Endothelial cell of umbilical vein (primary cell): ENCODE data around the gene PGAP1. TPM values are rescaled to one million over a fixed set of nuclear protein-coding genes. Genes with fewer than 3 reads are reported as not detected.

Source experiments
- BruUV-seq: library from RNA; stranded (reverse); fragments of 400-500 nt; replicated peaks from 2 replicates; lab custom pipeline; 2021; lab: Mats Ljungman, UMichigan
- CTCF ChIA-PET: fragments of 300-600, 350-600 bp; sonication (Branson Sonifier 250); formaldehyde crosslinking; loops from one replicate; lab custom pipeline; 2021; ENCODE audit warnings: antibody characterized with exemption, inconsistent platforms; lab: Charles Lee
- POLR2A ChIA-PET: fragments of 300-600, 350-600 bp; sonication (Branson Sonifier 250); formaldehyde crosslinking; loops from one replicate; lab custom pipeline; 2021; ENCODE audit warnings: antibody characterized with exemption, inconsistent platforms; lab: Charles Lee
- DNase-seq: peaks from one replicate; pipeline ENCODE4 v3.0.0-alpha.2; 2011; ENCODE audit warnings: low read depth, low spot score
- FAIRE-seq: peaks from 2 replicates; lab custom pipeline; 2011; peaks lifted over from hg19 to GRCh38; lab: Jason Lieb, UNC
- H2AFZ ChIP-seq: 2 replicates; pipeline ENCODE4 v1.6.0; 2012; ENCODE audit warnings: low read depth, low read length, control low read depth, inconsistent platforms
- H3K27ac ChIP-seq: 2 replicates; pipeline ENCODE4 v1.5.1; 2011; ENCODE audit warnings: low read depth, mild to moderate bottlenecking, control low read depth, low read length, moderate library complexity; ENCODE audit not compliant: insufficient read depth
- H3K27me3 ChIP-seq, 2 experiments: 2 replicates each; pipeline versions ENCODE4 v1.6.0 to v1.6.1; 2011; ENCODE audit warnings: low read length in 2 of 2, mixed read lengths in 1 of 2; ENCODE audit not compliant: control insufficient read depth in 2 of 2, insufficient read depth in 2 of 2
- H3K36me3 ChIP-seq, 2 experiments: 2 replicates in 1 of 2; 3 replicates in 1 of 2; pipeline ENCODE4 v1.5.1; 2011; ENCODE audit warnings: low read length in 2 of 2, mild to moderate bottlenecking in 1 of 2, moderate library complexity in 1 of 2; ENCODE audit not compliant: control insufficient read depth in 2 of 2, insufficient read depth in 2 of 2; ENCODE audit errors: extremely low read depth in 1 of 2
- H3K4me1 ChIP-seq: 3 replicates; pipeline ENCODE4 v1.5.1; 2011; ENCODE audit warnings: mild to moderate bottlenecking, low read length; ENCODE audit not compliant: control insufficient read depth, insufficient read depth; ENCODE audit errors: extremely low read depth
- H3K4me2 ChIP-seq: 2 replicates; pipeline ENCODE4 v1.6.1; 2011; ENCODE audit warnings: low read length, control low read depth, mixed read lengths; ENCODE audit not compliant: insufficient read depth
- H3K4me3 ChIP-seq, 3 experiments: fragments of 200-600 bp in 1 of 3; sonication (generic), shearing (Covaris generic) in 1 of 3; replicated peaks in 1 of 3; 2 replicates each; pipeline ENCODE4 v1.5.1; 2011 to 2016; ENCODE audit warnings: control low read depth in 3 of 3, low read length in 3 of 3, mild to moderate bottlenecking in 2 of 3, inconsistent platforms in 1 of 3, low read depth in 1 of 3, moderate library complexity in 1 of 3; ENCODE audit not compliant: insufficient read depth in 1 of 3
- H3K79me2 ChIP-seq: 2 replicates; pipeline ENCODE4 v1.6.0; 2012; ENCODE audit warnings: low read length, inconsistent platforms; ENCODE audit not compliant: control insufficient read depth, insufficient read depth
- H3K9ac ChIP-seq: replicated peaks from 2 replicates; pipeline ENCODE3; 2011; ENCODE audit warnings: low read length, control low read depth; ENCODE audit not compliant: insufficient read depth; ENCODE audit errors: extremely low read depth
- H3K9me1 ChIP-seq: replicated peaks from 3 replicates; pipeline ENCODE4 v1.6.0; 2011; ENCODE audit warnings: mild to moderate bottlenecking, low read length; ENCODE audit not compliant: control insufficient read depth, insufficient read depth; ENCODE audit errors: extremely low read depth
- H3K9me3 ChIP-seq: replicated peaks from 2 replicates; pipeline ENCODE4 v1.5.1; 2012; ENCODE audit warnings: low read length, inconsistent platforms; ENCODE audit not compliant: control insufficient read depth, insufficient read depth
- H4K20me1 ChIP-seq: replicated peaks from 2 replicates; pipeline ENCODE3; 2011; ENCODE audit warnings: mild to moderate bottlenecking, low read length; ENCODE audit not compliant: control insufficient read depth, insufficient read depth; ENCODE audit errors: extremely low read depth
- CTCF ChIP-seq, 2 donors: IDR thresholded peaks; 1 replicate in 1 of 2; 2 replicates in 1 of 2; pipeline ENCODE4 v1.5.1; 2011; ENCODE audit warnings: low read length in 2 of 2, mild to moderate bottlenecking in 2 of 2, moderate library complexity in 2 of 2, control low read depth in 1 of 2, inconsistent platforms in 1 of 2, low read depth in 1 of 2; ENCODE audit not compliant: insufficient read depth in 1 of 2; ENCODE audit errors: extremely low read depth in 1 of 2
- EZH2 ChIP-seq: IDR thresholded peaks from 2 replicates; pipeline ENCODE4 v1.6.1; 2012; ENCODE audit warnings: borderline replicate concordance, low read depth, mild to moderate bottlenecking, moderate library complexity, low read length, inconsistent platforms; ENCODE audit not compliant: severe bottlenecking
- FOS ChIP-seq: IDR thresholded peaks from 2 replicates; pipeline ENCODE4 v1.6.1; 2011; ENCODE audit warnings: mild to moderate bottlenecking, low read length, moderate library complexity, borderline replicate concordance; ENCODE audit not compliant: insufficient read depth
- JUN ChIP-seq: IDR thresholded peaks from 2 replicates; pipeline ENCODE4 v1.6.1; 2011; ENCODE audit warnings: borderline replicate concordance, low read depth; ENCODE audit not compliant: insufficient read length, insufficient read depth
- MAX ChIP-seq: IDR thresholded peaks from 2 replicates; pipeline ENCODE4 v1.6.1; 2011; ENCODE audit not compliant: insufficient read depth, insufficient read length
- MYC ChIP-seq: IDR thresholded peaks from one replicate; pipeline ENCODE4 v1.6.1; 2011; ENCODE audit warnings: mild to moderate bottlenecking, low read depth, low read length
- POLR2A ChIP-seq: IDR thresholded peaks from 2 replicates; pipeline ENCODE4 v1.6.1; 2012; ENCODE audit warnings: low read depth, mild to moderate bottlenecking, control low read depth, low read length
- POLR2AphosphoS5 ChIP-seq: IDR thresholded peaks from 2 replicates; pipeline ENCODE4 v1.6.1; 2012; ENCODE audit warnings: low read depth, mild to moderate bottlenecking, control low read depth, low read length, moderate library complexity; ENCODE audit not compliant: insufficient read depth
- dilution Hi-C: fragments of 300-500 bp; cut with MboI; formaldehyde crosslinking; loops from one replicate; pipeline ENCODE4 v1.15.0; 2019; ENCODE audit warnings: low sequenced_read_pairs; ENCODE audit not compliant: extremely low pct_ligation_motif_present
- intact Hi-C: fragments of 100-400 bp; cut with micrococcal nuclease; formaldehyde crosslinking; loops from one replicate; pipeline ENCODE4 v1.10.0; 2022
- polyA plus RNA-seq, 4 experiments: library from polyadenylated mRNA; depleted of rRNA in 3 of 4; stranded (reverse) in 3 of 4; unstranded in 1 of 4; fragments of >200 nt; gene quantifications; 2 replicates each; pipeline versions ENCODE4 v1.2.1 to v1.2.3, GENCODE V29; 2011 to 2012; ENCODE audit warnings: missing spikeins in 1 of 4
- total RNA-seq: library from RNA; stranded (reverse); gene quantifications from 2 replicates; pipeline ENCODE4 v1.2.3, GENCODE V29; 2021

The PGAP1 gene
- total and polyA plus RNA-seq, 2 donors (not counting 3 experiments of a cell fraction or from before 2014, with no cell fraction given), result 3.9 to 9.8 TPM

GRCh38 chr2:196849895-196850294 is 76.6 kb downstream of the PGAP1 start:
- POLR2A ChIA-PET, result no interaction called here
- TF ChIP-seq POLR2A, result no peak
- TF ChIP-seq CTCF (IDR thresholded peaks at IDR 0.05; ENCODE audit: extremely low read depth in 1 of 2, insufficient read depth in 1 of 2, low read depth in 1 of 2, low read length in 2 of 2), result peak; percentile 27 to 32
- peak; percentile 43 for DNase-seq

GRCh38 chr2:196846295-196846694 is 80.2 kb downstream of the PGAP1 start:
- H3K27ac ChIP-seq, result no peak overlapping the region
- H2AFZ ChIP-seq, result no peak overlapping the region
- no peak overlapping the region for H3K4me2 ChIP-seq
- H3K9me1 ChIP-seq, result no peaks in the 10 kb centered on the region
- no peak for DNase-seq
- no peaks in the 10 kb centered on the region for H3K27me3 ChIP-seq
- TF ChIP-seq FOS (no peak), EZH2 (no peak), POLR2AphosphoS5 (no peak), MAX (no peak), POLR2A (no peak), MYC (no peak), JUN (no peak), CTCF (IDR thresholded peaks at IDR 0.05; ENCODE audit: extremely low read depth in 1 of 2, insufficient read depth in 1 of 2, low read depth in 1 of 2, low read length in 2 of 2) (no peak)
- H4K20me1 ChIP-seq, result no peaks in the 10 kb centered on the region
- no peak overlapping the region for H3K4me3 ChIP-seq
- no peak for FAIRE-seq
- H3K36me3 ChIP-seq, result peaks cover 0 to 4% of the 10 kb centered on the region in 2 experiments
- no peak overlapping the region for H3K9ac ChIP-seq
- peaks cover 5% of the 10 kb centered on the region for H3K4me1 ChIP-seq
- ChIA-PET POLR2A (no interaction called here), CTCF (no interaction called here)
- intact Hi-C loops (no loop called here), dilution Hi-C loops (no loop called here)
- BruUV-seq, result no TSS peak
- no peaks in the 10 kb centered on the region for H3K9me3 ChIP-seq
- no peaks in the 10 kb centered on the region for H3K79me2 ChIP-seq

More at GRCh38 chr2:196849895-196850294, 76.6 kb downstream of the PGAP1 start:
- no peak overlapping the region for H3K4me2 ChIP-seq
- H3K27me3 ChIP-seq, result no peaks in the 10 kb centered on the region
- H3K27ac ChIP-seq, result no peak overlapping the region
- H4K20me1 ChIP-seq, result no peaks in the 10 kb centered on the region
- no peaks in the 10 kb centered on the region for H3K79me2 ChIP-seq
- no peak overlapping the region for H3K9ac ChIP-seq
- H3K9me3 ChIP-seq, result no peaks in the 10 kb centered on the region
- CTCF ChIA-PET, result interaction anchor here (0.5 to 2.1 kb wide), 15 partner anchors 22 to 528 kb away, joined by 3 to 16 read pairs (median 4); partner anchors contain the start of genes GTF3C3 and PGAP1
- intact Hi-C loops (loop anchor here (1.0 to 2.0 kb wide), 2 partner anchors 162 to 529 kb away; no protein-coding TSS in a partner anchor), dilution Hi-C loops (no loop called here)
- H3K4me3 ChIP-seq, result no peak overlapping the region
- no peaks in the 10 kb centered on the region for H3K9me1 ChIP-seq
- H3K36me3 ChIP-seq, result peaks cover 0 to 4% of the 10 kb centered on the region in 2 experiments
- peak; percentile 65 for FAIRE-seq
- peaks cover 17% of the 10 kb centered on the region for H3K4me1 ChIP-seq
- BruUV-seq, result no TSS peak
- H2AFZ ChIP-seq, result no peak overlapping the region
